ENCODE measurements around the gene LRP3. TPM values are rescaled to one million over a fixed set of nuclear protein-coding genes. Genes with fewer than 3 reads are reported as not detected.

The LRP3 gene
- total and polyA plus RNA-seq, 7 donors: 3.9 to 31.5 (median 17.1) TPM

DNA sequence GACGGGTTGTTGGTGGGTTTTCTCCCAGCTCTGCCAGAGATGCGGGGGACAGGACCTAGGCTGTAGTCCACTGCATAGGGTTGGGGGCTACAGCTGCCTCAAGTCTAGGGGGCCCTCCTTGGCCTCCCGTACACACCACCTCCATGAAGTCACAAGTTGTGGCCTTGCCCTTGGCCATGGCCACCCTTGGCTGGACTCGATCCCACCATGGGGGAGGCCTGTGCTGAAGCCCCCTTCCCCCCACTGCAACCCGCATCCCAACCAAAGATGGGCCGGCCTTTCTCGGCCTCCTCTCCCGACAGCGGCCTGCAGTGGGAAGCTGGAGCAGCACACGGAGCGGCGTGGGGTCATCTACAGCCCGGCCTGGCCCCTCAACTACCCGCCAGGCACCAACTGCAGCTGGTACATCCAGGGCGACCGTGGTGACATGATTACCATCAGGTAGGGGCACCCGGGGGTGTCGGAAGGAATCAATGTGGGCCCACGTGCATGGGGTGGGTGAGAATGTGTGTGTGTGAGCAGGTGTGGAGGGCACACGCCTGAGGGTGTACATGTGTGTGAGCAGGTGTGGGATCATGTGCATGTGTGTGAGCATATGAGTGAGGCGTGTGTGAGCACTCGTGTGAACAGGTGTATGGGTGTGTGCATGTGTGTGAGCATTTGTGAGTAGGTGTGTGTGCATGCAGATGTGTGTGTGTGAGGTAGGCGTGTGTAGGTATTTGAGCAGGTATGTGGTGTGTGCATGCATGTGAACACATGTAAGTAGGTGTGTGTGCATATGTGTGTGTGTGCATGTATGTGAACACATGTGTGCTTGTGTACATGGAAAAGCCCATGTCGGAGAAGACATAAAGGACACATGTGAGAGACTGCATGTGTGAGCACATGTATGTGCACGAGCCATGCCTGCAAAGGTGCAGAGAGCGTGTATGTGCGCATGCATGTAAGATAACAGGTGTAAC lies 8.7 kb downstream of the LRP3 start:
- H3K9me3 ChIP-seq: no peaks in the 10 kb centered on the region
- H3K4me1 ChIP-seq: no peaks in the 10 kb centered on the region
- no peak overlapping the region for H3K27ac ChIP-seq
- 90 to 91% methylated on average over 27 of the region's 27 CpGs for whole genome bisulfite sequencing, 2 donors
- H3K36me3 ChIP-seq: peaks cover 4 to 67% (median 15%) of the 10 kb centered on the region in 4 donors
- TF ChIP-seq POLR2A (IDR thresholded peaks at IDR 0.05) (no peak), POLR2AphosphoS5 (IDR thresholded peaks at IDR 0.05) (no peak), CTCF (IDR thresholded peaks at IDR 0.05) (no peak), EP300 (IDR thresholded peaks at IDR 0.05) (no peak)
- no peak for DNase-seq
- no peak overlapping the region for H3K4me3 ChIP-seq
- no peaks in the 10 kb centered on the region for H3K27me3 ChIP-seq
- intact Hi-C loops (cut with DNase I): no loop called here

DNA sequence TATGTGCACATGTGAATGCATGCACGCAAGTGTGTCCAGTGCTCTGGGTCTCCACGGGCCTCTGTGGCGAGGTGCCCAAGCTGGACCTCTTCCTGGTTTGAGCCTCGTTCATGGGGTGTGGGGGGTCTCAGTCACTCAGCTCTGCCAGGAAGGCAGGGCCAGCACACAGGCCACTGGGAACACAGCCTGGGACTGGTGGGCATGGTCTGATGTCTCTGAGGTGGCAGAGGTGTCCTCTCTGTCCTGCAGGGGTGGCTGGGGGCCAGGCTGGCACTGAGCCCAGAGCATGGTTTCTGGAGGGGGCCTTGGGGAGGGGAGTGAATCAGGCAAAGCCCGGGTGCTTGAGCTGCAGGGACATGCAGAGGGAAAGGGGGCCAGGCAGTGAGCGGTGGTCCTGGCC lies 9.4 kb downstream of the LRP3 start:
- Histone ChIP-seq H3K4me3 (no peak overlapping the region), H3K27ac (no peak overlapping the region), H3K27me3 (no peaks in the 10 kb centered on the region), H3K9me3 (no peaks in the 10 kb centered on the region), H3K4me1 (no peaks in the 10 kb centered on the region), H3K36me3 (peaks cover 4 to 61% (median 15%) of the 10 kb centered on the region in 4 donors)
- no peak for DNase-seq
- TF ChIP-seq POLR2A (IDR thresholded peaks at IDR 0.05): no peak
- TF ChIP-seq POLR2AphosphoS5 (IDR thresholded peaks at IDR 0.05): no peak
- TF ChIP-seq CTCF (IDR thresholded peaks at IDR 0.05): no peak
- no peak for TF ChIP-seq EP300 (IDR thresholded peaks at IDR 0.05)
- WGBS, 2 donors: 83 to 86% methylated on average over 6 of the region's 6 CpGs
- intact Hi-C loops (cut with DNase I): no loop called here

DNA sequence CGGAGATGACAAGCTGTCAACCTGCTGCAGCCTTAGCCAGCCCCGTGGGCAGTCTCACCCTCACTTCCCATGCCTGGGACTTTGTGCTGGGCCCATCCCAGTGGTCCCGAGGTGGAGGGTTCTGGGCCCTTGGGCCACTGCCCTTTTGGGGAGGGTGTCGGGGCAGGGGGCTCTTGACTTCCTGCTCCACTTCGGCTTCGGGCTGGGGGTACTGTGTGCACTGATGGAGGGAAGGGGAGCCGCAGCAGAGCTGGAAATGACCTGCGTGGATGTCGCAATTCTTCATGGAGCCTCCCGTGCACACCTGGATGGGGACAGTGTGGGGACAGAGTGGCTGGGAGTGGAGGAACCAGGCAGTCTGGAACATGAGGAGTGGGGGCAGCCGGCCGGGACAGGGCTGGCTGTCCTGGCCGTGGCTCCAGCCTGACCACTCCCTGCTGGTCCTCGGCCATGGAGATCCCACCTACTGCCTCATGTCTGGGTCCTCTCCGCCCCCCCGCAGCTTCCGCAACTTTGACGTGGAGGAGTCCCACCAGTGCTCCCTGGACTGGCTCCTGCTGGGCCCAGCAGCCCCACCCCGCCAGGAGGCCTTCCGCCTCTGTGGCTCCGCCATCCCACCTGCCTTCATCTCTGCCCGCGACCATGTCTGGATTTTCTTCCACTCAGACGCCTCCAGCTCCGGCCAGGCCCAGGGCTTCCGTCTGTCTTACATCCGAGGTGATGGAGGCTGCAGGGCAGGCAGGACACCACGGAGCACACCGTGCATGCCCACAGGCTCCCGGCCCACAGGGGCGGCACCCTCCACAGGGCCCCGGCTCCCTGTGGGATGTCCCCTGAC lies 10.2 kb downstream of the LRP3 start:
- intact Hi-C loops (cut with DNase I): no loop called here
- Histone ChIP-seq H3K4me1 (no peaks in the 10 kb centered on the region), H3K36me3 (peaks cover 4 to 55% (median 15%) of the 10 kb centered on the region in 4 donors)

GRCh38 chr19:33205110-33205509 lies 11.0 kb downstream of the LRP3 start:
- H3K36me3 ChIP-seq: peaks cover 4 to 55% (median 15%) of the 10 kb centered on the region in 4 donors
- no peak for DNase-seq
- 94 to 95% methylated on average over 27 of the region's 27 CpGs for WGBS, 2 donors

More for the DNA sequence above, 10.2 kb downstream of the LRP3 start:
- Histone ChIP-seq H3K27ac (no peak overlapping the region), H3K4me3 (no peak overlapping the region), H3K9me3 (no peaks in the 10 kb centered on the region), H3K27me3 (no peaks in the 10 kb centered on the region)
- DNase-seq: no peak
- no peak for TF ChIP-seq POLR2A (IDR thresholded peaks at IDR 0.05)
- 91 to 92% methylated on average over 32 of the region's 32 CpGs for WGBS, 2 donors

More at GRCh38 chr19:33205110-33205509, 11.0 kb downstream of the LRP3 start:
- Histone ChIP-seq H3K4me3 (no peak overlapping the region), H3K4me1 (no peaks in the 10 kb centered on the region), H3K9me3 (no peaks in the 10 kb centered on the region), H3K27ac (no peak overlapping the region), H3K27me3 (no peaks in the 10 kb centered on the region)
- intact Hi-C loops (cut with DNase I): no loop called here
- no peak for TF ChIP-seq POLR2A (IDR thresholded peaks at IDR 0.05)
- TF ChIP-seq EP300 (IDR thresholded peaks at IDR 0.05): no peak
- TF ChIP-seq CTCF (IDR thresholded peaks at IDR 0.05): no peak
- TF ChIP-seq POLR2AphosphoS5 (IDR thresholded peaks at IDR 0.05): no peak

All from sigmoid colon (tissue), 7 donors.